Stomach (tissue), 4 donors: ENCODE results near the gene WDR70.

Experiments used
- POLR2A ChIP-seq, 4 donors: fragments of 450-650 bp; IDR thresholded peaks; one replicate each; pipeline ENCODE4 v1.6.1; 2016; ENCODE audit warnings: antibody characterized with exemption in 4 of 4, control low read depth in 2 of 4, mild to moderate bottlenecking in 1 of 4, moderate library complexity in 1 of 4
- POLR2AphosphoS5 ChIP-seq, 3 donors: sonication (generic); formaldehyde crosslinking; IDR thresholded peaks; one replicate each; pipeline ENCODE4 v1.6.1; 2016; ENCODE audit warnings: antibody characterized with exemption in 3 of 3
- TF ChIP-seq, protein P1 (sequence below), 7 experiments: fragments of 450-650 bp in 4 of 7; fragments of 200-600 bp in 3 of 7; sonication (generic) in 3 of 7; IDR thresholded peaks; one replicate each; pipeline ENCODE4 v1.5.1; 2016 to 2019; ENCODE audit warnings: antibody characterized with exemption in 7 of 7, control low read depth in 2 of 7, mild to moderate bottlenecking in 1 of 7

DNA sequence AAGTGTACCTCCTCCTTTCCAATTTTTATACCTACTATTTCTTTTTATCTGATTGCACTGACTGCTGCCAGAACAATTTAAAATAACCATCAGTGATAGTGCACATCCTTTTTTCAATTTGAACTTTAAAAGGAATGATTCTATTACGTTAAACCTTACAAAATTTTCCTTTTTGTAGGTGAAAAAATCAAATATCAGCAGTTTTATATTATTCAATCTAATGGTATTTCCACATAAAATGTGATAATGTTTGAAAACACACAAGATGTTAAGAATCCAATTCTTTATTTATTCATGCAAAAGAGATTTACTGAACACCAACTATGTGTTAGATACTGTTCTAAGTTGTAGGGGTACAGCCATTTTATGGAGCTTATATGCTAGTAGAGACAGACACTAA is 355.0 kb downstream of the WDR70 start:
- TF ChIP-seq, protein P1, sequence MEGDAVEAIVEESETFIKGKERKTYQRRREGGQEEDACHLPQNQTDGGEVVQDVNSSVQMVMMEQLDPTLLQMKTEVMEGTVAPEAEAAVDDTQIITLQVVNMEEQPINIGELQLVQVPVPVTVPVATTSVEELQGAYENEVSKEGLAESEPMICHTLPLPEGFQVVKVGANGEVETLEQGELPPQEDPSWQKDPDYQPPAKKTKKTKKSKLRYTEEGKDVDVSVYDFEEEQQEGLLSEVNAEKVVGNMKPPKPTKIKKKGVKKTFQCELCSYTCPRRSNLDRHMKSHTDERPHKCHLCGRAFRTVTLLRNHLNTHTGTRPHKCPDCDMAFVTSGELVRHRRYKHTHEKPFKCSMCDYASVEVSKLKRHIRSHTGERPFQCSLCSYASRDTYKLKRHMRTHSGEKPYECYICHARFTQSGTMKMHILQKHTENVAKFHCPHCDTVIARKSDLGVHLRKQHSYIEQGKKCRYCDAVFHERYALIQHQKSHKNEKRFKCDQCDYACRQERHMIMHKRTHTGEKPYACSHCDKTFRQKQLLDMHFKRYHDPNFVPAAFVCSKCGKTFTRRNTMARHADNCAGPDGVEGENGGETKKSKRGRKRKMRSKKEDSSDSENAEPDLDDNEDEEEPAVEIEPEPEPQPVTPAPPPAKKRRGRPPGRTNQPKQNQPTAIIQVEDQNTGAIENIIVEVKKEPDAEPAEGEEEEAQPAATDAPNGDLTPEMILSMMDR (IDR thresholded peaks at IDR 0.05) = no peak
- TF ChIP-seq POLR2AphosphoS5 (IDR thresholded peaks at IDR 0.05) (no peak), POLR2A (IDR thresholded peaks at IDR 0.05) (no peak)
